HepG2 (cell line): ENCODE results near the gene PHF23. TPM values are rescaled to one million over a fixed set of nuclear protein-coding genes. Genes with fewer than 3 reads are reported as not detected.

Experiments used
- ATAC-seq: fragments of 200-7000 bp; cut with Tn5 transposase; 3 replicates; pipeline ENCODE4 v1.9.1; 2020; ENCODE audit warnings: mild to moderate bottlenecking, moderate library complexity
- BruUV-seq: library from RNA; stranded (reverse); fragments of 400-500 nt; replicated peaks from 2 replicates; lab custom pipeline; 2021; lab: Mats Ljungman, UMichigan
- CTCF ChIA-PET: fragments of 300-600 bp; formaldehyde crosslinking; extraction: SDS; loops from one replicate; lab custom pipeline; 2021; ENCODE audit warnings: low total read pairs, inconsistent platforms, low intra/inter-chr PET ratio; lab: Yijun Ruan, JAX
- POLR2A ChIA-PET: fragments of 350-600 bp; sonication (Branson Sonifier 250); formaldehyde crosslinking; loops from one replicate; lab custom pipeline; 2020; ENCODE audit warnings: antibody characterized with exemption, inconsistent platforms; lab: Yijun Ruan, JAX
- DNase-seq: peaks from one replicate; pipeline ENCODE4 v3.0.0-alpha.2; 2015; ENCODE audit warnings: low spot score
- FAIRE-seq: peaks from 3 replicates; lab custom pipeline; 2011; peaks lifted over from hg19 to GRCh38; lab: Jason Lieb, UNC
- H2AFZ ChIP-seq: one replicate; pipeline ENCODE4 v1.6.1; 2011; ENCODE audit warnings: low read length, inconsistent platforms
- H3K27ac ChIP-seq: fragments of 300-600 bp; 3 replicates; pipeline ENCODE4 v1.8.0; 2011; ENCODE audit warnings: mixed run types, mild to moderate bottlenecking, mixed read lengths, low read length, inconsistent platforms; ENCODE audit not compliant: insufficient read depth; ENCODE audit errors: extremely low read length
- H3K27me3 ChIP-seq, 2 experiments: fragments of 200-600 bp in 1 of 2; 2 replicates in 1 of 2; 3 replicates in 1 of 2; pipeline versions ENCODE4 v1.6.0 to v1.8.0; 2011; ENCODE audit warnings: low read length in 2 of 2, mild to moderate bottlenecking in 2 of 2, moderate library complexity in 2 of 2, inconsistent platforms in 1 of 2; ENCODE audit not compliant: insufficient read depth in 2 of 2, control insufficient read depth in 1 of 2
- H3K36me3 ChIP-seq, 2 experiments: fragments of 200-600 bp in 1 of 2; replicated peaks in 1 of 2; 2 replicates in 1 of 2; 3 replicates in 1 of 2; pipeline versions ENCODE4 v1.5.1 to v1.8.0; 2011; ENCODE audit warnings: low read length in 2 of 2, inconsistent platforms in 1 of 2; ENCODE audit not compliant: insufficient read depth in 2 of 2, control insufficient read depth in 1 of 2
- H3K4me1 ChIP-seq: 2 replicates; pipeline ENCODE4 v1.5.1; 2012; ENCODE audit warnings: low read length, inconsistent platforms; ENCODE audit not compliant: insufficient read depth
- H3K4me2 ChIP-seq: 2 replicates; pipeline ENCODE4 v1.6.0; 2011; ENCODE audit warnings: low read depth, low read length, inconsistent platforms
- H3K4me3 ChIP-seq, 3 experiments: fragments of 200-600 bp in 1 of 3; sonication (generic), shearing (Covaris generic) in 1 of 3; replicated peaks in 1 of 3; 2 replicates each; pipeline ENCODE4 v1.5.1; 2011 to 2016; ENCODE audit warnings: low read length in 3 of 3, inconsistent platforms in 2 of 3, low read depth in 2 of 3, mild to moderate bottlenecking in 2 of 3, control low read depth in 1 of 3, mixed read lengths in 1 of 3; ENCODE audit not compliant: insufficient read depth in 1 of 3
- H3K79me2 ChIP-seq: one replicate; pipeline ENCODE4 v1.6.1; 2011; ENCODE audit warnings: low read length, inconsistent platforms; ENCODE audit not compliant: insufficient read depth
- H3K9ac ChIP-seq: 2 replicates; pipeline ENCODE4 v1.6.0; 2011; ENCODE audit warnings: mild to moderate bottlenecking, low read depth, low read length, inconsistent platforms; ENCODE audit not compliant: insufficient read depth
- H3K9me3 ChIP-seq: 2 replicates; pipeline ENCODE4 v1.5.1; 2012; ENCODE audit warnings: mild to moderate bottlenecking, low read length
- H4K20me1 ChIP-seq: 2 replicates; pipeline ENCODE4 v1.6.0; 2011; ENCODE audit warnings: inconsistent platforms, mild to moderate bottlenecking, low read length, moderate library complexity; ENCODE audit not compliant: insufficient read depth
- CBX1 ChIP-seq: IDR thresholded peaks from one replicate; pipeline ENCODE4 v1.6.1; 2016; ENCODE audit warnings: antibody characterized with exemption, low read depth
- KLF16 ChIP-seq, 2 experiments: sonication (generic) in 1 of 2; formaldehyde crosslinking in 1 of 2; IDR thresholded peaks; 2 replicates each; pipeline versions ENCODE4 v1.6.1 to v1.8.0; 2016 to 2023; ENCODE audit warnings: missing genetic modification reagents in 2 of 2, missing compliant biosample characterization in 1 of 2
- NKX3-1 ChIP-seq: sonication (generic); formaldehyde crosslinking; IDR thresholded peaks from 2 replicates; pipeline ENCODE4 v1.5.0; 2020; ENCODE audit warnings: missing genetic modification reagents
- POLR2G ChIP-seq: fragments of 200-400 bp; formaldehyde crosslinking; IDR thresholded peaks from 2 replicates; pipeline ENCODE4 v1.6.1; 2018; ENCODE audit warnings: mild to moderate bottlenecking, low read depth, low read length, moderate library complexity
- RBFOX2 ChIP-seq: fragments of 200-400 bp; formaldehyde crosslinking; IDR thresholded peaks from 2 replicates; pipeline ENCODE4 v1.6.1; 2017; ENCODE audit warnings: low read depth, mild to moderate bottlenecking, low read length
- SMYD3 ChIP-seq: sonication (generic); formaldehyde crosslinking; IDR thresholded peaks from 2 replicates; pipeline ENCODE4 v1.8.1; 2023; ENCODE audit warnings: mild to moderate bottlenecking, missing genetic modification reagents
- SPEN ChIP-seq: sonication (generic); formaldehyde crosslinking; IDR thresholded peaks from 2 replicates; pipeline ENCODE4 v1.5.1; 2020; ENCODE audit warnings: low read depth, mild to moderate bottlenecking, missing genetic modification reagents
- TCF12 ChIP-seq, 2 experiments: fragments of 450-650 bp in 1 of 2; sonication (generic) in 1 of 2; formaldehyde crosslinking in 1 of 2; IDR thresholded peaks; 2 replicates each; pipeline versions ENCODE4 v1.6.1 to v1.8.0; 2017 to 2022; ENCODE audit warnings: antibody characterized with exemption in 1 of 2, mild to moderate bottlenecking in 1 of 2, missing genetic modification reagents in 1 of 2, moderate library complexity in 1 of 2
- ZBTB8A ChIP-seq: sonication (generic); formaldehyde crosslinking; IDR thresholded peaks from 2 replicates; pipeline ENCODE4 v1.4.0; 2020; ENCODE audit warnings: mild to moderate bottlenecking, low read depth, missing genetic modification reagents, borderline replicate concordance
- ZNF253 ChIP-seq: sonication (generic); formaldehyde crosslinking; IDR thresholded peaks from 2 replicates; pipeline ENCODE4 v1.8.0; 2022; ENCODE audit warnings: mild to moderate bottlenecking, missing genetic modification reagents, borderline replicate concordance
- ZNF431 ChIP-seq: sonication (generic); formaldehyde crosslinking; IDR thresholded peaks from 2 replicates; pipeline ENCODE4 v1.9.0; 2022; ENCODE audit warnings: missing genetic modification reagents, low read depth, mild to moderate bottlenecking, borderline replicate concordance
- ZNF761 ChIP-seq: sonication (generic); formaldehyde crosslinking; conservative IDR thresholded peaks from 2 replicates; pipeline ENCODE4 v1.4.0; 2020; ENCODE audit warnings: mild to moderate bottlenecking, missing genetic modification reagents
- ZNF790 ChIP-seq: sonication (generic); formaldehyde crosslinking; IDR thresholded peaks from 2 replicates; pipeline ENCODE4 v1.8.0; 2022; ENCODE audit warnings: missing genetic modification reagents, mild to moderate bottlenecking, borderline replicate concordance
- ZSCAN22 ChIP-seq: sonication (generic); formaldehyde crosslinking; IDR thresholded peaks from 2 replicates; pipeline ENCODE4 v1.4.0; 2020; ENCODE audit warnings: mild to moderate bottlenecking, missing genetic modification reagents
- WGBS: methylation state at CpG from one replicate; pipeline ENCODE4 v1.1.6; 2017; ENCODE audit warnings: low lambda C conversion rate; 5-methylcytosine and 5-hydroxymethylcytosine counted together
- in situ Hi-C: cut with HindIII; loops from 2 replicates; pipeline ENCODE4 v1.10.0; 2017; ENCODE audit warnings: low pct_unique_long_range_greater_than_20kb; ENCODE audit not compliant: extremely low pct_ligation_motif_present
- intact Hi-C: fragments of 100-400 bp; cut with micrococcal nuclease; formaldehyde crosslinking; loops from one replicate; pipeline ENCODE4 v1.10.0; 2022; ENCODE audit not compliant: unreplicated experiment
- polyA plus RNA-seq, 8 experiments: library from polyadenylated mRNA; depleted of rRNA in 3 of 8; stranded (reverse) in 7 of 8; unstranded in 1 of 8; fragments of >200 nt; fragmentation: Illumina TruSeq in 4 of 8; extraction: Trizol in 4 of 8; gene quantifications; 2 replicates each; pipeline versions ENCODE4 v1.2.1 to v1.2.3, GENCODE V29; 2011 to 2016; ENCODE audit warnings: low read depth in 4 of 8, missing spikeins in 1 of 8, mixed read lengths in 1 of 8; ENCODE audit not compliant: insufficient read depth in 1 of 8
- total RNA-seq, 5 experiments: library from RNA; depleted of rRNA; stranded (reverse); fragments of >200 nt; fragmentation: Illumina TruSeq; extraction: Trizol; gene quantifications; 2 replicates each; pipeline ENCODE4 v1.2.3, GENCODE V29; 2016; ENCODE audit warnings: low read depth in 1 of 5
- TF ChIP-seq, protein P1 (sequence below): sonication (generic); formaldehyde crosslinking; IDR thresholded peaks from 2 replicates; pipeline ENCODE4 v1.4.0; 2020; ENCODE audit warnings: low read depth, mild to moderate bottlenecking, missing genetic modification reagents
- TF ChIP-seq, protein P2 (sequence below): sonication (generic); formaldehyde crosslinking; IDR thresholded peaks from 2 replicates; pipeline ENCODE4 v1.5.0; 2020; ENCODE audit warnings: missing genetic modification reagents
- TF ChIP-seq, protein P3 (sequence below): sonication (generic); formaldehyde crosslinking; IDR thresholded peaks from 2 replicates; pipeline ENCODE4 v1.4.0; 2020; ENCODE audit warnings: missing genetic modification reagents
- TF ChIP-seq, protein P4 (sequence below): sonication (generic); formaldehyde crosslinking; IDR thresholded peaks from 2 replicates; pipeline ENCODE4 v1.4.0; 2020; ENCODE audit warnings: missing genetic modification reagents

PHF23 gene
- total and polyA plus RNA-seq, 2 of the 13 experiments (the other 11 are each of a cell fraction or from before 2014, with no cell fraction given) = 27.6 to 33.2 TPM

DNA sequence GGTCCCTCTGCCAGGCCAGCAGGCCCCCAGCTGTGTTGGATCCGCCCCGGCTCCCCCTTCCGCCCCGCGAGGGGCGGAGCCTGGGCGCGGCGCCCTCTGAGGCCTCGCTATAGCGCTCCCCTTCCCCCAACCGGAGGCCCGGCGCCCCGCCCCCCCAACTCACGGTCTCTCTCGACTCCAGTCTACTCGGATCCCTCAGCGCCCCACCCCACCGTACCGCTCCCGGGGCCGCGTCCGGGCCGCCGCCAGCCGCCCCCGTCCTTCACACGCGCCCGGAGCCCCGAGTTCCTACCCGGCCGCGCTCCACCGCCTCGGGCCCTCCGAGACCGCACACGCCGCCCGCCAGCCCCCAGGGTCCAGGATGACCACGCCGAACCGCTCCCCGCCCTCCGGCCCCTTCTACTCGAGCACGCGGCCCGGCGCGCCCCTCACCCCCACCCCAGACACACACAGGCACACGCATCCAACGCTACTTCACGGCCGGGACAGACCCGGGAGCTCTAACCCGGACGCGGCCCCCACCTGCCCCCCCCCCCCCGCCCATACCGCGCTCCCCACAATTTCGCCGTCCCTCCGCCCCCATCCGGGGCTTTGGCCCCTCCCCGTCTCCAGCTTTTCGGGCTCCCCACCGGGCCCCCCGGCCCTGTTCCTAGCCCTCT, 1.4 kb downstream of the PHF23 start:
- Histone ChIP-seq H3K4me2 (peak overlapping the region; percentile 84), H3K36me3 (peaks cover 10 to 24% of the 10 kb centered on the region in 2 experiments), H4K20me1 (0 out of 2 replicates have a peak, but pooled peaks cover 3% of the 10 kb centered on the region), H3K4me3 (peak overlapping the region; percentile 97 to 98 (median 98); a peak in 5 of 6 replicates), H3K27me3 (no peaks in the 10 kb centered on the region; a peak in 1 of 5 replicates), H3K79me2 (peaks cover 57% of the 10 kb centered on the region), H3K27ac (peak overlapping the region; percentile 88), H3K4me1 (peaks cover 47% of the 10 kb centered on the region), H2AFZ (no peak overlapping the region), H3K9me3 (no peaks in the 10 kb centered on the region), H3K9ac (peak overlapping the region; percentile 96)
- DNase-seq = peak; percentile 68
- in situ Hi-C loops = no loop called here
- no TSS peak for BruUV-seq
- 4% methylated on average over 22 of the region's 73 CpGs for WGBS
- no peak for FAIRE-seq
- ChIA-PET CTCF (no interaction called here), POLR2A (interaction anchor here (0.7 to 8.9 kb wide), 12 partner anchors 13 to 202 kb away, joined by 3 to 140 read pairs (median 6); partner anchors contain the start of genes ACADVL, ASGR1, ASGR2 and CTDNEP1)
- ATAC-seq = peak; percentile 6
- intact Hi-C loops = loop anchor here (10.0 kb wide), 1 partner anchor 63 kb away; the partner anchor contains the start of gene ASGR1
- 0 out of 2 replicates have a peak, but pooled peaks have one; percentile 32 for TF ChIP-seq ZNF761
- no peak for TF ChIP-seq TCF12 (IDR thresholded peaks at IDR 0.05)
- TF ChIP-seq TCF12 (CRISPR knock-in tag; IDR thresholded peaks at IDR 0.05) = no peak
- TF ChIP-seq, protein P1, sequence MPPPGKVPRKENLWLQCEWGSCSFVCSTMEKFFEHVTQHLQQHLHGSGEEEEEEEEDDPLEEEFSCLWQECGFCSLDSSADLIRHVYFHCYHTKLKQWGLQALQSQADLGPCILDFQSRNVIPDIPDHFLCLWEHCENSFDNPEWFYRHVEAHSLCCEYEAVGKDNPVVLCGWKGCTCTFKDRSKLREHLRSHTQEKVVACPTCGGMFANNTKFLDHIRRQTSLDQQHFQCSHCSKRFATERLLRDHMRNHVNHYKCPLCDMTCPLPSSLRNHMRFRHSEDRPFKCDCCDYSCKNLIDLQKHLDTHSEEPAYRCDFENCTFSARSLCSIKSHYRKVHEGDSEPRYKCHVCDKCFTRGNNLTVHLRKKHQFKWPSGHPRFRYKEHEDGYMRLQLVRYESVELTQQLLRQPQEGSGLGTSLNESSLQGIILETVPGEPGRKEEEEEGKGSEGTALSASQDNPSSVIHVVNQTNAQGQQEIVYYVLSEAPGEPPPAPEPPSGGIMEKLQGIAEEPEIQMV = no peak
- TF ChIP-seq, protein P2, sequence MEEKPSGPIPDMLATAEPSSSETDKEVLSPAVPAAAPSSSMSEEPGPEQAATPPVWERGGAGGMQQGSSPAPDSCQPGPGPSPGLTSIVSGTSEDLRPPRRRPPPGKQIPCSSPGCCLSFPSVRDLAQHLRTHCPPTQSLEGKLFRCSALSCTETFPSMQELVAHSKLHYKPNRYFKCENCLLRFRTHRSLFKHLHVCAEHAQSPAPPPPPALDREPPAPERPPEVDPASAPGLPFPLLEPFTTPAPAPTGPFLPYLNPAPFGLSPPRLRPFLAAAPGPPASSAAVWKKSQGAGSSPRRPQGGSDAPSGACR (CRISPR knock-in tag) = no peak
- 0 out of 4 replicates have a peak, but pooled peaks of 1 of the 2 experiments have one; percentile 45 for TF ChIP-seq KLF16 (CRISPR knock-in tag; IDR thresholded peaks at IDR 0.05)
- TF ChIP-seq, protein P3, sequence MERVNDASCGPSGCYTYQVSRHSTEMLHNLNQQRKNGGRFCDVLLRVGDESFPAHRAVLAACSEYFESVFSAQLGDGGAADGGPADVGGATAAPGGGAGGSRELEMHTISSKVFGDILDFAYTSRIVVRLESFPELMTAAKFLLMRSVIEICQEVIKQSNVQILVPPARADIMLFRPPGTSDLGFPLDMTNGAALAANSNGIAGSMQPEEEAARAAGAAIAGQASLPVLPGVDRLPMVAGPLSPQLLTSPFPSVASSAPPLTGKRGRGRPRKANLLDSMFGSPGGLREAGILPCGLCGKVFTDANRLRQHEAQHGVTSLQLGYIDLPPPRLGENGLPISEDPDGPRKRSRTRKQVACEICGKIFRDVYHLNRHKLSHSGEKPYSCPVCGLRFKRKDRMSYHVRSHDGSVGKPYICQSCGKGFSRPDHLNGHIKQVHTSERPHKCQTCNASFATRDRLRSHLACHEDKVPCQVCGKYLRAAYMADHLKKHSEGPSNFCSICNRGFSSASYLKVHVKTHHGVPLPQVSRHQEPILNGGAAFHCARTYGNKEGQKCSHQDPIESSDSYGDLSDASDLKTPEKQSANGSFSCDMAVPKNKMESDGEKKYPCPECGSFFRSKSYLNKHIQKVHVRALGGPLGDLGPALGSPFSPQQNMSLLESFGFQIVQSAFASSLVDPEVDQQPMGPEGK (CRISPR knock-in tag) = peak; percentile 88
- no peak for TF ChIP-seq ZNF431 (CRISPR knock-in tag)
- TF ChIP-seq, protein P4, sequence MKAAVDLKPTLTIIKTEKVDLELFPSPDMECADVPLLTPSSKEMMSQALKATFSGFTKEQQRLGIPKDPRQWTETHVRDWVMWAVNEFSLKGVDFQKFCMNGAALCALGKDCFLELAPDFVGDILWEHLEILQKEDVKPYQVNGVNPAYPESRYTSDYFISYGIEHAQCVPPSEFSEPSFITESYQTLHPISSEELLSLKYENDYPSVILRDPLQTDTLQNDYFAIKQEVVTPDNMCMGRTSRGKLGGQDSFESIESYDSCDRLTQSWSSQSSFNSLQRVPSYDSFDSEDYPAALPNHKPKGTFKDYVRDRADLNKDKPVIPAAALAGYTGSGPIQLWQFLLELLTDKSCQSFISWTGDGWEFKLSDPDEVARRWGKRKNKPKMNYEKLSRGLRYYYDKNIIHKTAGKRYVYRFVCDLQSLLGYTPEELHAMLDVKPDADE (CRISPR knock-in tag) = no peak
- no peak for TF ChIP-seq ZSCAN22
- peak; percentile 37 for TF ChIP-seq CBX1
- 0 out of 2 replicates have a peak, but pooled peaks have one; percentile 45 for TF ChIP-seq ZNF253 (CRISPR knock-in tag)
- TF ChIP-seq SPEN = no peak
- TF ChIP-seq ZNF790 (CRISPR knock-in tag) = no peak
- peak; percentile 94 for TF ChIP-seq RBFOX2
- TF ChIP-seq POLR2G = peak; percentile 71
- no peak for TF ChIP-seq SMYD3
- peak; percentile 90; the same call in 1 of the 2 replicates for TF ChIP-seq ZBTB8A (CRISPR knock-in tag)
- TF ChIP-seq NKX3-1 (CRISPR knock-in tag) = no peak
